Measurements from ENCODE around the gene PGAP6. TPM values are rescaled to one million over a fixed set of nuclear protein-coding genes. Genes with fewer than 3 reads are reported as not detected.
"Not testable (repeated sequence)": the region's sequence is repeated elsewhere in the genome, so short reads cannot be mapped to it uniquely, and the experiment has no call there.

Gene PGAP6
- total and polyA plus RNA-seq, 2 of the 4 experiments (the other 2 are of a cell fraction), result 49.1 to 124 TPM

- H3K4me2 ChIP-seq (ENCODE audit: low read depth, low read length); H4K91ac ChIP-seq (ENCODE audit: insufficient read depth, low read depth, low read length); H2BK120ac ChIP-seq (ENCODE audit: low read depth, low read length); H2AFZ ChIP-seq (replicated peaks; ENCODE audit: low read length, poor library complexity); H2BK20ac ChIP-seq (ENCODE audit: low read depth, low read length); H3K9me3 ChIP-seq (ENCODE audit: control insufficient read depth, insufficient read depth, low read length); H4K5ac ChIP-seq (ENCODE audit: low read depth, low read length); H2BK15ac ChIP-seq (ENCODE audit: low read depth, low read length); H3K56ac ChIP-seq (ENCODE audit: extremely low read depth, insufficient read depth, low read length); H2BK5ac ChIP-seq (ENCODE audit: low read depth, low read length, poor library complexity, severe bottlenecking); H3K4ac ChIP-seq (ENCODE audit: low read depth, low read length); H3K9ac ChIP-seq (ENCODE audit: low read depth, low read length); H3K18ac ChIP-seq (ENCODE audit: low read depth, low read length); DNase-seq; BruUV-seq (replicated peaks); ATAC-seq (ENCODE audit: low read depth); dilution Hi-C loops (cut with HindIII; ENCODE audit: low sequenced_read_pairs, unreplicated experiment); H3K27ac ChIP-seq (ENCODE audit: insufficient read depth, low read length); POLR2A ChIA-PET (ENCODE audit: unreplicated experiment); H3K14ac ChIP-seq (replicated peaks; ENCODE audit: low read depth, low read length); in situ Hi-C loops (cut with MboI; ENCODE audit: low sequenced_read_pairs); H3K4me3 ChIP-seq (ENCODE audit: insufficient read depth, low read depth, low read length); CTCF ChIA-PET; H3K36me3 ChIP-seq (ENCODE audit: control insufficient read depth, insufficient read depth, low read length); H3K27me3 ChIP-seq (ENCODE audit: control insufficient read depth, insufficient read depth, low read length): not testable (repeated sequence)
- Histone ChIP-seq H3K79me1 (ENCODE audit: low read depth in 1 of 2, low read length in 2 of 2) (peaks cover 31 to 80% of the 10 kb centered on the region in 2 experiments), H4K8ac (ENCODE audit: low read depth in 2 of 2, low read length in 2 of 2) (peak overlapping the region in 1 of 2 experiments; percentile 28; a peak in 1 of 4 replicates), H2AK5ac (ENCODE audit: low read depth, low read length) (peak overlapping the region; percentile 72; the same call in 1 of the 2 replicates), H3K9me1 (ENCODE audit: insufficient read depth, low read length) (peaks cover 24% of the 10 kb centered on the region), H2AK9ac (replicated peaks; ENCODE audit: low read depth, low read length, poor library complexity) (peak overlapping the region; percentile 50), H4K20me1 (ENCODE audit: insufficient read depth, low read length) (peaks cover 76% of the 10 kb centered on the region), H3K4me1 (ENCODE audit: control insufficient read depth, insufficient read depth, low read length) (peaks cover 13% of the 10 kb centered on the region), H3K23ac (ENCODE audit: low read depth, low read length) (0 out of 2 replicates have a peak overlapping the region, but pooled peaks have one; percentile 16)
- intact Hi-C loops (cut with micrococcal nuclease), result loop anchor here (5.0 kb wide), 1 partner anchor 93 kb away; no protein-coding TSS in a partner anchor
- WGBS, 2 experiments (ENCODE audit: extremely low coverage in 2 of 2, insufficient read length in 1 of 2), result 93% methylated on average over 7 of the region's 11 CpGs; no CpG with 5 or more reads in 1 of the 2 experiments
These were observed 46.7 kb downstream of the PGAP6 start for GRCh38 chr16:334861-335632.

- H3K18ac ChIP-seq (ENCODE audit: low read depth, low read length); H3K9ac ChIP-seq (ENCODE audit: low read depth, low read length); H2BK20ac ChIP-seq (ENCODE audit: low read depth, low read length); H3K4ac ChIP-seq (ENCODE audit: low read depth, low read length); H3K4me3 ChIP-seq (ENCODE audit: insufficient read depth, low read depth, low read length); DNase-seq; H3K27me3 ChIP-seq (ENCODE audit: control insufficient read depth, insufficient read depth, low read length); H2AK9ac ChIP-seq (replicated peaks; ENCODE audit: low read depth, low read length, poor library complexity); H2BK120ac ChIP-seq (ENCODE audit: low read depth, low read length); CTCF ChIA-PET; POLR2A ChIA-PET (ENCODE audit: unreplicated experiment); H2BK15ac ChIP-seq (ENCODE audit: low read depth, low read length); H3K14ac ChIP-seq (replicated peaks; ENCODE audit: low read depth, low read length); BruUV-seq (replicated peaks); dilution Hi-C loops (cut with HindIII; ENCODE audit: low sequenced_read_pairs, unreplicated experiment); H3K36me3 ChIP-seq (ENCODE audit: control insufficient read depth, insufficient read depth, low read length); H3K56ac ChIP-seq (ENCODE audit: extremely low read depth, insufficient read depth, low read length); H3K4me2 ChIP-seq (ENCODE audit: low read depth, low read length); H4K91ac ChIP-seq (ENCODE audit: insufficient read depth, low read depth, low read length); H3K27ac ChIP-seq (ENCODE audit: insufficient read depth, low read length); ATAC-seq (ENCODE audit: low read depth); H3K9me3 ChIP-seq (ENCODE audit: control insufficient read depth, insufficient read depth, low read length); H4K5ac ChIP-seq (ENCODE audit: low read depth, low read length); H2BK5ac ChIP-seq (ENCODE audit: low read depth, low read length, poor library complexity, severe bottlenecking); in situ Hi-C loops (cut with MboI; ENCODE audit: low sequenced_read_pairs); H4K8ac ChIP-seq (ENCODE audit: low read depth in 2 of 2, low read length in 2 of 2); H2AFZ ChIP-seq (replicated peaks; ENCODE audit: low read length, poor library complexity): not testable (repeated sequence)
- 0 out of 2 replicates have a peak overlapping the region, but pooled peaks have one; percentile 16 for H3K23ac ChIP-seq (ENCODE audit: low read depth, low read length)
- WGBS, 2 experiments (ENCODE audit: extremely low coverage in 2 of 2, insufficient read length in 1 of 2), result 94% methylated on average over 2 of the region's 5 CpGs; no CpG with 5 or more reads in 1 of the 2 experiments
- H2AK5ac ChIP-seq (ENCODE audit: low read depth, low read length), result peak overlapping the region; percentile 81; the same call in 1 of the 2 replicates
- intact Hi-C loops (cut with micrococcal nuclease), result loop anchor here (5.0 kb wide), 1 partner anchor 92 kb away; no protein-coding TSS in a partner anchor
- peaks cover 24% of the 10 kb centered on the region for H3K9me1 ChIP-seq (ENCODE audit: insufficient read depth, low read length)
- peaks cover 13% of the 10 kb centered on the region for H3K4me1 ChIP-seq (ENCODE audit: control insufficient read depth, insufficient read depth, low read length)
- H4K20me1 ChIP-seq (ENCODE audit: insufficient read depth, low read length), result peaks cover 69% of the 10 kb centered on the region
- H3K79me1 ChIP-seq (ENCODE audit: low read depth in 1 of 2, low read length in 2 of 2), result peaks cover 32 to 75% of the 10 kb centered on the region in 2 experiments
These were observed 47.5 kb downstream of the PGAP6 start for GRCh38 chr16:334164-334832.
